Measurements from ENCODE around the gene PLCH1.

Gene PLCH1

DNA sequence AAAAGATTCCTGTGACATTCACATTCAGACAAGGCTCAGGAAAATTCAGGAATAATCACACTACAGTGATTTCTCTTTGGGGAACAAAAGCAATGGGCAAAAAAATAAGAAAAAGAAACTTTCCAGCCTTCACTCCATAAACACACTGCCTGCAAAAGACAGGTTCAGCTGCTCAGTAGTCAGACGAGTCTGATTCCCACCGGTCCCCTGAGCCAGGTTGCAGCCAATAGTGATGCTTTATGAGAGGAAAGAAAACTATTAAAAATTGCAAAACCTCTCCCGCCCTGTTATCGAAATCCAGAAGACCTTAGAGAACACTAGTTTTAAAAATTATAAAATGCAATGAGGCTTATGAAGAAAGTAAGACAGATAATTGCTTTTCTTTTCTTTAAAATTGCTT lies 8.5 kb downstream of the PLCH1 start:
- Histone ChIP-seq H3K9me3 (ENCODE audit: control insufficient read depth, insufficient read depth, low read length) (no peaks in the 10 kb centered on the region), H3K36me3 (ENCODE audit: control insufficient read depth, low read length) (no peaks in the 10 kb centered on the region), H3K4me2 (ENCODE audit: low read length) (no peak overlapping the region), H3F3A (ENCODE audit: control insufficient read depth, insufficient read depth) (no peaks in the 10 kb centered on the region), H3K9me2 (replicated peaks; ENCODE audit: control insufficient read depth, low read length) (no peaks in the 10 kb centered on the region), H3K4me1 (ENCODE audit: control insufficient read depth, low read length) (peaks cover 6% of the 10 kb centered on the region), H3K27ac (ENCODE audit: low read depth, low read length) (no peak overlapping the region), H4K20me1 (ENCODE audit: control insufficient read depth, insufficient read depth, low read depth, low read length) (no peaks in the 10 kb centered on the region), H3K79me2 (ENCODE audit: control insufficient read depth, low read length) (no peaks in the 10 kb centered on the region), H3K27me3 (ENCODE audit: control insufficient read depth, low read length) (peaks cover 6% of the 10 kb centered on the region), H3K4me3 (ENCODE audit: low read length) (no peak overlapping the region)
- no peak for TF ChIP-seq EZH2phosphoT487 (IDR thresholded peaks at IDR 0.05; ENCODE audit: borderline replicate concordance, low read length)
- TF ChIP-seq, protein P1, sequence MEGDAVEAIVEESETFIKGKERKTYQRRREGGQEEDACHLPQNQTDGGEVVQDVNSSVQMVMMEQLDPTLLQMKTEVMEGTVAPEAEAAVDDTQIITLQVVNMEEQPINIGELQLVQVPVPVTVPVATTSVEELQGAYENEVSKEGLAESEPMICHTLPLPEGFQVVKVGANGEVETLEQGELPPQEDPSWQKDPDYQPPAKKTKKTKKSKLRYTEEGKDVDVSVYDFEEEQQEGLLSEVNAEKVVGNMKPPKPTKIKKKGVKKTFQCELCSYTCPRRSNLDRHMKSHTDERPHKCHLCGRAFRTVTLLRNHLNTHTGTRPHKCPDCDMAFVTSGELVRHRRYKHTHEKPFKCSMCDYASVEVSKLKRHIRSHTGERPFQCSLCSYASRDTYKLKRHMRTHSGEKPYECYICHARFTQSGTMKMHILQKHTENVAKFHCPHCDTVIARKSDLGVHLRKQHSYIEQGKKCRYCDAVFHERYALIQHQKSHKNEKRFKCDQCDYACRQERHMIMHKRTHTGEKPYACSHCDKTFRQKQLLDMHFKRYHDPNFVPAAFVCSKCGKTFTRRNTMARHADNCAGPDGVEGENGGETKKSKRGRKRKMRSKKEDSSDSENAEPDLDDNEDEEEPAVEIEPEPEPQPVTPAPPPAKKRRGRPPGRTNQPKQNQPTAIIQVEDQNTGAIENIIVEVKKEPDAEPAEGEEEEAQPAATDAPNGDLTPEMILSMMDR (IDR thresholded peaks at IDR 0.05; ENCODE audit: low read depth, low read length, poor library complexity, severe bottlenecking): no peak

DNA sequence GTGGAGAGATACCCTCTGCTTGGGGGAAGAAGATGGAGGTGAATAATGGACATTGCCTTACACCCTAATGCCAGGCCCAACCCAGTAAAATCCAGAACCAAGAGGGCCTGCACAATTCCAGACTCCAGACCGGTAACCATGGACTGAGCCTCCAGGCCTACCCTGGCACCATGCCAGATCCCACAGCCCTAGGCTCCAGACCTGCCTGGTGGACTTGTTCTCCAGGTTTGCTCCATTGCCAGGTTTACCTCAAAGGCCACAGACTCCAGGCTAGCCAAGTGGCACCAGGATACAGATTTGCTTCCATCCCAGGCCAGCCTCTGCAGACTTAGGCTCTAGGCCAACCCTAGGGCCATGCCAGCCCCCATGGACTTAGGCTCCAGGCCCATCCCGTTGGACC lies 14.0 kb downstream of the PLCH1 start:
- Histone ChIP-seq H3K79me2 (ENCODE audit: control insufficient read depth, low read length) (no peaks in the 10 kb centered on the region), H3F3A (ENCODE audit: control insufficient read depth, insufficient read depth) (no peaks in the 10 kb centered on the region), H3K4me3 (ENCODE audit: low read length) (no peak overlapping the region), H3K27me3 (ENCODE audit: control insufficient read depth, low read length) (no peaks in the 10 kb centered on the region), H3K36me3 (ENCODE audit: control insufficient read depth, low read length) (no peaks in the 10 kb centered on the region), H3K4me1 (ENCODE audit: control insufficient read depth, low read length) (no peaks in the 10 kb centered on the region), H3K9me2 (replicated peaks; ENCODE audit: control insufficient read depth, low read length) (no peaks in the 10 kb centered on the region), H3K4me2 (ENCODE audit: low read length) (no peak overlapping the region), H3K27ac (ENCODE audit: low read depth, low read length) (no peak overlapping the region), H4K20me1 (ENCODE audit: control insufficient read depth, insufficient read depth, low read depth, low read length) (no peaks in the 10 kb centered on the region), H3K9me3 (ENCODE audit: control insufficient read depth, insufficient read depth, low read length) (no peaks in the 10 kb centered on the region)
- TF ChIP-seq, protein P1 (IDR thresholded peaks at IDR 0.05; ENCODE audit: low read depth, low read length, poor library complexity, severe bottlenecking): no peak

DNA sequence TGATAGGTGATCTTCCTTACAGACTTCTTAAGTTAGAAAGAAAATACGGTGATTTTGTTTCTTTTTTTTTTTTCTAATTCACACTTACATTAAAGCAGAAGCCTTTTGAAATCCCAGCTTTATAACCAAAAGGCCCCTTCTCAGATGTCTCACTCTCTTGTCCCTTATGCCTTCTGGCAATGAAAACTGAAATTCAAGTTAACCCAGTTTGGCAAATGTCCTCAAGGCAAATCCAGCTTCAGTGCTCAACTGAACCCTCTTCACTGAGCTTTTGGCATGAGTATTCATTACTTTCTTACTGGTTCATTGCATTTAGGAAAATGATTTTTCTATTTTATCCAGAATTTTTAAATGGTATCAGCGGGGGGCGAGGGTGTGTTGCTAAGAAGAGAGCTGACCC lies 17.0 kb downstream of the PLCH1 start:
- H3K4me3 ChIP-seq (ENCODE audit: low read length): no peak overlapping the region
- H3K79me2 ChIP-seq (ENCODE audit: control insufficient read depth, low read length): no peaks in the 10 kb centered on the region
- H3F3A ChIP-seq (ENCODE audit: control insufficient read depth, insufficient read depth): no peaks in the 10 kb centered on the region
- TF ChIP-seq, protein P1 (IDR thresholded peaks at IDR 0.05; ENCODE audit: low read depth, low read length, poor library complexity, severe bottlenecking): no peak
- TF ChIP-seq EZH2phosphoT487 (IDR thresholded peaks at IDR 0.05; ENCODE audit: borderline replicate concordance, low read length): no peak
- H3K4me1 ChIP-seq (ENCODE audit: control insufficient read depth, low read length): no peaks in the 10 kb centered on the region
- H3K27ac ChIP-seq (ENCODE audit: low read depth, low read length): no peak overlapping the region
- H3K9me3 ChIP-seq (ENCODE audit: control insufficient read depth, insufficient read depth, low read length): no peaks in the 10 kb centered on the region
- H4K20me1 ChIP-seq (ENCODE audit: control insufficient read depth, insufficient read depth, low read depth, low read length): no peaks in the 10 kb centered on the region
- no peaks in the 10 kb centered on the region for H3K27me3 ChIP-seq (ENCODE audit: control insufficient read depth, low read length)
- no peaks in the 10 kb centered on the region for H3K9me2 ChIP-seq (replicated peaks; ENCODE audit: control insufficient read depth, low read length)
- no peak overlapping the region for H3K4me2 ChIP-seq (ENCODE audit: low read length)
- no peaks in the 10 kb centered on the region for H3K36me3 ChIP-seq (ENCODE audit: control insufficient read depth, low read length)

DNA sequence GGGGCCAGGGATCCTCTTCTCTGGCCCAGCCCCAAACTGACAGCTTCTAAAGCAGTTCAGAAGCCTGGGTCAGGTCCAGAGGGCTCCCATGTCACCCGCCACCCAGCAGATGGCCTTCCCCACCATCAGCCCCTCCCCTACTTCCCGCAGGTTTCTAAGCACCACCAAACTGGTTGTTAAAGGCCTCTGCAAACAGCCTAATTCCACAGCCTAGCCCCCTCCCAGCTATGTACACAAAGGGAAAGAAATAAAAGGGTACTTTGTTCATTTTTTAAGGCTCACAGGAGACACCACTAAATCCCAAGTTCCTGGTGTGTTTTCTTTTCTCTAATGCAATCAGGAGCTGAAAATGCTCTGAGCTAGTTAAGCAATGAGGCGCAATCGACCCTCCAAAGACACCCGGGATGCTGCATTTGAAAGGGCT lies 30.6 kb downstream of the PLCH1 start:
- Histone ChIP-seq H3K9me2 (replicated peaks; ENCODE audit: control insufficient read depth, low read length) (no peaks in the 10 kb centered on the region), H3K36me3 (ENCODE audit: control insufficient read depth, low read length) (no peaks in the 10 kb centered on the region), H3F3A (ENCODE audit: control insufficient read depth, insufficient read depth) (no peaks in the 10 kb centered on the region), H3K4me2 (ENCODE audit: low read length) (no peak overlapping the region), H3K9me3 (ENCODE audit: control insufficient read depth, insufficient read depth, low read length) (no peaks in the 10 kb centered on the region), H3K79me2 (ENCODE audit: control insufficient read depth, low read length) (no peaks in the 10 kb centered on the region), H4K20me1 (ENCODE audit: control insufficient read depth, insufficient read depth, low read depth, low read length) (no peaks in the 10 kb centered on the region), H3K4me1 (ENCODE audit: control insufficient read depth, low read length) (no peaks in the 10 kb centered on the region), H3K27me3 (ENCODE audit: control insufficient read depth, low read length) (0 out of 2 replicates have a peak, but pooled peaks cover 2% of the 10 kb centered on the region), H3K4me3 (ENCODE audit: low read length) (no peak overlapping the region), H3K27ac (ENCODE audit: low read depth, low read length) (no peak overlapping the region)
- TF ChIP-seq EZH2phosphoT487 (IDR thresholded peaks at IDR 0.05; ENCODE audit: borderline replicate concordance, low read length): no peak
